ENCODE data around the gene MPDZ. TPM values are rescaled to one million over a fixed set of nuclear protein-coding genes. Genes with fewer than 3 reads are reported as not detected.

Gene MPDZ
- polyA plus RNA-seq, 2 donors, result 2.9 to 3.2 TPM

GRCh38 chr9:13111778-13112177 is 167.7 kb downstream of the MPDZ start:
- Histone ChIP-seq H3K9me3 (ENCODE audit: control insufficient read depth in 2 of 2, insufficient read depth in 1 of 2, low read depth in 1 of 2, low read length in 1 of 2) (no peaks in the 10 kb centered on the region), H3K27ac (ENCODE audit: low read depth in 2 of 2, low read length in 1 of 2) (no peak overlapping the region), H3K27me3 (ENCODE audit: control insufficient read depth in 1 of 2, insufficient read depth in 2 of 2, low read length in 2 of 2) (no peaks in the 10 kb centered on the region), H3K4me1 (ENCODE audit: control insufficient read depth in 2 of 2, insufficient read depth in 2 of 2, low read length in 1 of 2) (no peaks in the 10 kb centered on the region), H3K36me3 (ENCODE audit: control insufficient read depth in 2 of 2, insufficient read depth in 2 of 2, low read length in 1 of 2) (no peaks in the 10 kb centered on the region), H3K4me3 (ENCODE audit: low read depth in 1 of 2, low read length in 2 of 2) (no peak overlapping the region)
- 89 to 91% methylated on average over 2 of the region's 2 CpGs for WGBS, 2 donors

- H3K4me3 ChIP-seq (ENCODE audit: low read depth in 1 of 2, low read length in 2 of 2), result no peak overlapping the region
- H3K9me3 ChIP-seq (ENCODE audit: control insufficient read depth in 2 of 2, insufficient read depth in 1 of 2, low read depth in 1 of 2, low read length in 1 of 2), result no peaks in the 10 kb centered on the region
- WGBS, 2 donors, result 34 to 35% methylated on average over 3 of the region's 3 CpGs
- H3K27me3 ChIP-seq (ENCODE audit: control insufficient read depth in 1 of 2, insufficient read depth in 2 of 2, low read length in 2 of 2), result no peaks in the 10 kb centered on the region
- no peak overlapping the region for H3K27ac ChIP-seq (ENCODE audit: low read depth in 2 of 2, low read length in 1 of 2)
- no peaks in the 10 kb centered on the region for H3K4me1 ChIP-seq (ENCODE audit: control insufficient read depth in 2 of 2, insufficient read depth in 2 of 2, low read length in 1 of 2)
- no peaks in the 10 kb centered on the region for H3K36me3 ChIP-seq (ENCODE audit: control insufficient read depth in 2 of 2, insufficient read depth in 2 of 2, low read length in 1 of 2)
Measured at GRCh38 chr9:13110766-13111417, 168.6 kb downstream of the MPDZ start.

- no peak overlapping the region for H3K4me3 ChIP-seq (ENCODE audit: low read depth in 1 of 2, low read length in 2 of 2)
- WGBS, 2 donors, result 88 to 89% methylated on average over 5 of the region's 5 CpGs
- H3K4me1 ChIP-seq (ENCODE audit: control insufficient read depth in 2 of 2, insufficient read depth in 2 of 2, low read length in 1 of 2), result no peaks in the 10 kb centered on the region
- no peaks in the 10 kb centered on the region for H3K9me3 ChIP-seq (ENCODE audit: control insufficient read depth in 2 of 2, insufficient read depth in 1 of 2, low read depth in 1 of 2, low read length in 1 of 2)
- no peaks in the 10 kb centered on the region for H3K36me3 ChIP-seq (ENCODE audit: control insufficient read depth in 2 of 2, insufficient read depth in 2 of 2, low read length in 1 of 2)
- no peak overlapping the region for H3K27ac ChIP-seq (ENCODE audit: low read depth in 2 of 2, low read length in 1 of 2)
- H3K27me3 ChIP-seq (ENCODE audit: control insufficient read depth in 1 of 2, insufficient read depth in 2 of 2, low read length in 2 of 2), result no peaks in the 10 kb centered on the region
Measured at GRCh38 chr9:13109781-13110180, 169.7 kb downstream of the MPDZ start.

- 90 to 95% methylated on average over 4 of the region's 4 CpGs for WGBS, 2 donors
- no peak overlapping the region for H3K27ac ChIP-seq (ENCODE audit: low read depth in 2 of 2, low read length in 1 of 2)
- no peaks in the 10 kb centered on the region for H3K36me3 ChIP-seq (ENCODE audit: control insufficient read depth in 2 of 2, insufficient read depth in 2 of 2, low read length in 1 of 2)
Measured at GRCh38 chr9:13107008-13107407, 172.5 kb downstream of the MPDZ start.

GRCh38 chr9:13100914-13101572 is 178.4 kb downstream of the MPDZ start:
- H3K36me3 ChIP-seq (ENCODE audit: control insufficient read depth in 2 of 2, insufficient read depth in 2 of 2, low read length in 1 of 2), result no peaks in the 10 kb centered on the region
- H3K27ac ChIP-seq (ENCODE audit: low read depth in 2 of 2, low read length in 1 of 2), result no peak overlapping the region
- no peaks in the 10 kb centered on the region for H3K4me1 ChIP-seq (ENCODE audit: control insufficient read depth in 2 of 2, insufficient read depth in 2 of 2, low read length in 1 of 2)
- no peaks in the 10 kb centered on the region for H3K27me3 ChIP-seq (ENCODE audit: control insufficient read depth in 1 of 2, insufficient read depth in 2 of 2, low read length in 2 of 2)
- WGBS, 2 donors, result 78 to 84% methylated on average over 1 of the region's 1 CpG
- H3K9me3 ChIP-seq (ENCODE audit: control insufficient read depth in 2 of 2, insufficient read depth in 1 of 2, low read depth in 1 of 2, low read length in 1 of 2), result no peaks in the 10 kb centered on the region
- H3K4me3 ChIP-seq (ENCODE audit: low read depth in 1 of 2, low read length in 2 of 2), result no peak overlapping the region

More at GRCh38 chr9:13107008-13107407, 172.5 kb downstream of the MPDZ start:
- Histone ChIP-seq H3K27me3 (ENCODE audit: control insufficient read depth in 1 of 2, insufficient read depth in 2 of 2, low read length in 2 of 2) (no peaks in the 10 kb centered on the region), H3K4me3 (ENCODE audit: low read depth in 1 of 2, low read length in 2 of 2) (no peak overlapping the region), H3K9me3 (ENCODE audit: control insufficient read depth in 2 of 2, insufficient read depth in 1 of 2, low read depth in 1 of 2, low read length in 1 of 2) (no peaks in the 10 kb centered on the region), H3K4me1 (ENCODE audit: control insufficient read depth in 2 of 2, insufficient read depth in 2 of 2, low read length in 1 of 2) (no peaks in the 10 kb centered on the region)

- no peaks in the 10 kb centered on the region for H3K27me3 ChIP-seq (ENCODE audit: control insufficient read depth in 1 of 2, insufficient read depth in 2 of 2, low read length in 2 of 2)
- H3K4me1 ChIP-seq (ENCODE audit: control insufficient read depth in 2 of 2, insufficient read depth in 2 of 2, low read length in 1 of 2), result no peaks in the 10 kb centered on the region
- no peak overlapping the region for H3K27ac ChIP-seq (ENCODE audit: low read depth in 2 of 2, low read length in 1 of 2)
- no peak overlapping the region for H3K4me3 ChIP-seq (ENCODE audit: low read depth in 1 of 2, low read length in 2 of 2)
- 93 to 98% methylated on average over 2 of the region's 2 CpGs for WGBS, 2 donors
- no peaks in the 10 kb centered on the region for H3K9me3 ChIP-seq (ENCODE audit: control insufficient read depth in 2 of 2, insufficient read depth in 1 of 2, low read depth in 1 of 2, low read length in 1 of 2)
- no peaks in the 10 kb centered on the region for H3K36me3 ChIP-seq (ENCODE audit: control insufficient read depth in 2 of 2, insufficient read depth in 2 of 2, low read length in 1 of 2)
Measured at GRCh38 chr9:13095056-13095455, 184.4 kb downstream of the MPDZ start.

- no peaks in the 10 kb centered on the region for H3K9me3 ChIP-seq (ENCODE audit: control insufficient read depth in 2 of 2, insufficient read depth in 1 of 2, low read depth in 1 of 2, low read length in 1 of 2)
- no peaks in the 10 kb centered on the region for H3K36me3 ChIP-seq (ENCODE audit: control insufficient read depth in 2 of 2, insufficient read depth in 2 of 2, low read length in 1 of 2)
- H3K4me1 ChIP-seq (ENCODE audit: control insufficient read depth in 2 of 2, insufficient read depth in 2 of 2, low read length in 1 of 2), result no peaks in the 10 kb centered on the region
- H3K27ac ChIP-seq (ENCODE audit: low read depth in 2 of 2, low read length in 1 of 2), result no peak overlapping the region
- H3K27me3 ChIP-seq (ENCODE audit: control insufficient read depth in 1 of 2, insufficient read depth in 2 of 2, low read length in 2 of 2), result no peaks in the 10 kb centered on the region
- H3K4me3 ChIP-seq (ENCODE audit: low read depth in 1 of 2, low read length in 2 of 2), result no peak overlapping the region
- 58 to 59% methylated on average over 4 of the region's 4 CpGs for WGBS, 2 donors
Measured at GRCh38 chr9:13090628-13091027, 188.9 kb downstream of the MPDZ start.

- Histone ChIP-seq H3K27me3 (ENCODE audit: control insufficient read depth in 1 of 2, insufficient read depth in 2 of 2, low read length in 2 of 2) (no peaks in the 10 kb centered on the region), H3K27ac (ENCODE audit: low read depth in 2 of 2, low read length in 1 of 2) (no peak overlapping the region), H3K9me3 (ENCODE audit: control insufficient read depth in 2 of 2, insufficient read depth in 1 of 2, low read depth in 1 of 2, low read length in 1 of 2) (no peaks in the 10 kb centered on the region), H3K36me3 (ENCODE audit: control insufficient read depth in 2 of 2, insufficient read depth in 2 of 2, low read length in 1 of 2) (no peaks in the 10 kb centered on the region), H3K4me1 (ENCODE audit: control insufficient read depth in 2 of 2, insufficient read depth in 2 of 2, low read length in 1 of 2) (no peaks in the 10 kb centered on the region), H3K4me3 (ENCODE audit: low read depth in 1 of 2, low read length in 2 of 2) (no peak overlapping the region)
Measured at GRCh38 chr9:13089666-13090065, 189.8 kb downstream of the MPDZ start.

- no peak overlapping the region for H3K27ac ChIP-seq (ENCODE audit: low read depth in 2 of 2, low read length in 1 of 2)
- 17 to 21% methylated on average over 10 of the region's 10 CpGs for WGBS, 2 donors
- no peaks in the 10 kb centered on the region for H3K27me3 ChIP-seq (ENCODE audit: control insufficient read depth in 1 of 2, insufficient read depth in 2 of 2, low read length in 2 of 2)
- H3K36me3 ChIP-seq (ENCODE audit: control insufficient read depth in 2 of 2, insufficient read depth in 2 of 2, low read length in 1 of 2), result no peaks in the 10 kb centered on the region
- H3K4me1 ChIP-seq (ENCODE audit: control insufficient read depth in 2 of 2, insufficient read depth in 2 of 2, low read length in 1 of 2), result no peaks in the 10 kb centered on the region
- no peaks in the 10 kb centered on the region for H3K9me3 ChIP-seq (ENCODE audit: control insufficient read depth in 2 of 2, insufficient read depth in 1 of 2, low read depth in 1 of 2, low read length in 1 of 2)
- no peak overlapping the region for H3K4me3 ChIP-seq (ENCODE audit: low read depth in 1 of 2, low read length in 2 of 2)
Measured at GRCh38 chr9:13088720-13089427, 190.6 kb downstream of the MPDZ start.

Measured in esophagus (tissue), 2 donors.